Activated naive CD4-positive, alpha-beta T cell treated with anti-CD3 and anti-CD28 coated beads, Interleukin-2, amount 50 U/mL, for 72 hours (primary cell): ENCODE measurements around the gene NTF3. TPM values are rescaled to one million over a fixed set of nuclear protein-coding genes. Genes with fewer than 3 reads are reported as not detected.

Experiments
- ATAC-seq, 2 donors: fragments of 150-1000 bp; cut with Tn5 transposase; 2 replicates each; pipeline ENCODE4 v1.10.0; 2021; ENCODE audit warnings: mild to moderate bottlenecking in 2 of 2, moderate library complexity in 2 of 2
- DNase-seq, 2 donors: peaks; one replicate each; pipeline ENCODE4 v3.0.0; 2021 to 2022; ENCODE audit warnings: low spot score in 2 of 2
- H3K27ac Mint-ChIP-seq, 2 donors: one replicate each; pipeline ENCODE4 v1.8.0; 2022; ENCODE audit warnings: mild to moderate bottlenecking in 2 of 2, mixed read lengths in 2 of 2
- H3K36me3 Mint-ChIP-seq, 2 donors: one replicate each; pipeline ENCODE4 v1.8.0; 2022; ENCODE audit warnings: mixed read lengths in 2 of 2
- H3K9me3 Mint-ChIP-seq, 2 donors: one replicate each; pipeline ENCODE4 v1.8.0; 2022; ENCODE audit warnings: mixed read lengths in 2 of 2
- total RNA-seq, 2 donors: library from RNA; stranded (reverse); gene quantifications; one replicate each; pipeline ENCODE4 v1.2.3, GENCODE V29; 2022

NTF3 gene
- total RNA-seq, 2 donors from 2014 or later, result not detected

GRCh38 chr12:5428332-5429221, 3.3 kb upstream of the NTF3 start:
- Mint-ChIP-seq H3K36me3 (no peaks in the 10 kb centered on the region), H3K27ac (no peak overlapping the region), H3K9me3 (no peaks in the 10 kb centered on the region)
- ATAC-seq (no peak), DNase-seq (no peak)

GRCh38 chr12:5429741-5430557, 2.0 kb upstream of the NTF3 start:
- no peaks in the 10 kb centered on the region for H3K9me3 Mint-ChIP-seq
- DNase-seq (no peak), ATAC-seq (no peak)
- H3K27ac Mint-ChIP-seq, result no peak overlapping the region
- H3K36me3 Mint-ChIP-seq, result no peaks in the 10 kb centered on the region

- Mint-ChIP-seq H3K36me3 (no peaks in the 10 kb centered on the region), H3K27ac (no peak overlapping the region), H3K9me3 (no peaks in the 10 kb centered on the region)
- DNase-seq (no peak), ATAC-seq (no peak)
These were observed 986 bp upstream of the NTF3 start for GRCh38 chr12:5430641-5431603.

DNA sequence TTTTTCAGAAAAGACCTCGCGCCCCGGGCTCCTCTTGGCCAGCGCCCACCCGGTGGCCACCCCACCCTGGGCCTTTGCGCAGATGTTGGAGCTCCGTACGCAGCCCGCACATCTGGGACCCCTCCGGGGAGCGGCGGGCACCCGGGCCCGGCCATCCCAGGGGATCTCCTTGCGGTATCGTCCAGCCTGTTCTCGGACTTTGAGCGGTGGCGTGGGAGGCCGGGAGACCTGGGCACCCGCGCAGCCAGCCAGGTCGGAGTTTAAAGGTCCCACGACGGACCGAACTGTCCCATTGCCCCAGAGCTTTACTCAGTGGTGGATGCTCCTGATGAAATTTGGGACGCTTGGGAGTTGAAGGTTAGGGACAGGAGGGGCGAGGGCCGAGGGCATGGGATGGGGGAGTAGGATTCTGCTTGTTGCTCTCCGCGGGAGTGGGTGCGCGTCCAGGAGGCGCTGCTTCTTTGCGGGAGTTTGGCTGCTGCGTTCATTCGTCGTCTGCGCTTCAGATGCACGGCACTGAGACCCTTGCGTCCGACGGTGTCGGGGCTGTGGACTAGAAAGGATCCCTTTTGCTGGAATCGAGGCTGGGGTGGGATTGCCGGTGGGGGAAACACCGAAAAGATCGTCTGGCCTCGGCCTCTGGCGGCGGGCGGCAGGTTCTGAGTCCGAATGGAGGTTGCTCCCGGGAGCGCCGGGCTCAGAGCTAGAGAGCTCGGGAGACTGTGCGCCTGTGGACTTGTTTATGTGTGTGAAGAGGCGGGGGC, 1.4 kb downstream of the NTF3 start:
- H3K27ac Mint-ChIP-seq, result no peak overlapping the region
- peaks cover 0 to 4% of the 10 kb centered on the region in 2 donors for H3K9me3 Mint-ChIP-seq
- peaks cover 0 to 10% of the 10 kb centered on the region in 2 donors for H3K36me3 Mint-ChIP-seq
- ATAC-seq, result no peak
- DNase-seq, result no peak

- peaks cover 0 to 4% of the 10 kb centered on the region in 2 donors for H3K9me3 Mint-ChIP-seq
- DNase-seq (no peak), ATAC-seq (no peak)
- H3K36me3 Mint-ChIP-seq, result peaks cover 0 to 10% of the 10 kb centered on the region in 2 donors
- no peak overlapping the region for H3K27ac Mint-ChIP-seq
These were observed 2.1 kb downstream of the NTF3 start for GRCh38 chr12:5433845-5434646.

DNA sequence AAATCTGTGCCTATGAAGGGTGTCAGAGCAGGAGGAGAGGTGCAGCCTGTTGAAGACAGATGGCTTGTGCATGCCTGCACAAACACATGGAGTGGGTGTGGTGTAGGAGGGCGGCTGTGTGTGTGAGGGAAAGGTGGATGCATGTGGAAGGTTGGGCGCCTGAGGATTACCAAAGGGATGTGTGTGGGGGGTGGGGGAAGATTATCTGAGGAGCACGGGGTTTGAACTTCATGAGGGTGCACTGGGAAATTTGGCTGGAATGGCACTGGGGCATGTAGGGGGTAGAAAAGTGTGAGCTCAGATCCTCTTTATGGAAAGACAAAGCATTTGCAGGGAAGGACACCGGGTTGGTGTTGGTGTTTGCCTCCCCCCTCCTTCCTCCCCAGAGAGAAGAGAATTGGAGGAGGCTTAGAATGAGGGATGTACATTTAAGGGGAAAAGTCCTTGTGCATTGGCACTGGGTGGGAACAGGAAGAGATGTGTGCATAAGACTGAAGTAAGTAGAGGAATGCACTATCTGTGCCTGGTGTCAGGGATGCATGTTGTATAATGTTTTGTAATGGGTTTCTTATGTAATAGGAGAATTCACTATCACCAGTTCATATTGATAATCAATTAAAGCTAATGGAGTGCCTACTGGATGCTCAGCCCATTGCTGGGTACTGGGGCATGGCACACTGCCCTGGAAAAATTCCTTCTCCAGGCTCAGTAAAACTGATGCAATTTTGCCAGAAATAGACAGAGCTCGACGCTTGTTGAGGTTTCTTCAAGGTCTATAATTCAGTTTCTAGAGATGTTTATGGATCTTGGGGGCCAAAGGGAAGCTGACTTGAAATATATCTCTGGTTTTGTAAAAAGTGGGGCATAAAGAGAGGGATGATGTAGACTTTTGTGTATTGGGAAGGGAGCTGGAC, 3.0 kb downstream of the NTF3 start:
- Mint-ChIP-seq H3K9me3 (peaks cover 0 to 4% of the 10 kb centered on the region in 2 donors), H3K36me3 (peaks cover 0 to 10% of the 10 kb centered on the region in 2 donors), H3K27ac (no peak overlapping the region)
- no peak for ATAC-seq
- no peak for DNase-seq

GRCh38 chr12:5437182-5437583, 5.3 kb downstream of the NTF3 start:
- H3K36me3 Mint-ChIP-seq, result peaks cover 0 to 10% of the 10 kb centered on the region in 2 donors
- no peak for ATAC-seq
- peaks cover 0 to 4% of the 10 kb centered on the region in 2 donors for H3K9me3 Mint-ChIP-seq
- no peak for DNase-seq
- H3K27ac Mint-ChIP-seq, result no peak overlapping the region

GRCh38 chr12:5437589-5437988, 5.7 kb downstream of the NTF3 start:
- ATAC-seq (no peak), DNase-seq (no peak)
- H3K27ac Mint-ChIP-seq, result no peak overlapping the region
- peaks cover 0 to 10% of the 10 kb centered on the region in 2 donors for H3K36me3 Mint-ChIP-seq
- H3K9me3 Mint-ChIP-seq, result peaks cover 0 to 4% of the 10 kb centered on the region in 2 donors

- no peak overlapping the region for H3K27ac Mint-ChIP-seq
- peaks cover 0 to 10% of the 10 kb centered on the region in 2 donors for H3K36me3 Mint-ChIP-seq
- peaks cover 0 to 4% of the 10 kb centered on the region in 2 donors for H3K9me3 Mint-ChIP-seq
- DNase-seq (no peak), ATAC-seq (no peak)
These were observed 6.8 kb downstream of the NTF3 start for GRCh38 chr12:5438671-5439200.

- DNase-seq, result no peak
- peaks cover 0 to 4% of the 10 kb centered on the region in 2 donors for H3K9me3 Mint-ChIP-seq
- no peak overlapping the region for H3K27ac Mint-ChIP-seq
- ATAC-seq, result no peak
- peaks cover 0 to 10% of the 10 kb centered on the region in 2 donors for H3K36me3 Mint-ChIP-seq
These were observed 7.5 kb downstream of the NTF3 start for GRCh38 chr12:5439371-5439771.

DNA sequence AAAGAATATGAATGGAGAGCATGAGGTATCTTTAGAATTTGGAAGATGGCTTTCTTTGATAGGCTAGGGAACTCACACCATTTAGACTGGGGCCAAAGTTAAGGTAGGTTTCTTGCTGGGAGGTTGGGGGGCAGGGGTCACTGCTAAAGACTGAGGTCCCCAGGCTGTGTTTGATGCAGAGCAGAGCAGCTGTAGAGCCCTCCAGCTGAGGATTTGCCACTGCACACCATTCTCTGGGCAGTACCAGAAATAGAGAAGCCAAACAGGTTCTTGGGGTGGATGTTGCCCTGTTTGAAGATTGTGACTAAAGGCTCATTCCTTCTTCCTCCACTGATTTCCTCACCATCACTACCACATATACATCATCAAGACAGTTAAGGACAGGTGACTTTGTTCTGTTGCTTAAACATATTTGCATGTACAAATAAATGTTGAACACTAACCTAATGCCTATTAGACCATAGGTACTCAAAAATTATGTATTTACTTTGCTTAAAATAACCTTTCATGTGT, 7.9 kb downstream of the NTF3 start:
- DNase-seq (no peak), ATAC-seq (no peak)
- H3K27ac Mint-ChIP-seq, result no peak overlapping the region
- peaks cover 0 to 4% of the 10 kb centered on the region in 2 donors for H3K9me3 Mint-ChIP-seq
- H3K36me3 Mint-ChIP-seq, result peaks cover 0 to 10% of the 10 kb centered on the region in 2 donors

DNA sequence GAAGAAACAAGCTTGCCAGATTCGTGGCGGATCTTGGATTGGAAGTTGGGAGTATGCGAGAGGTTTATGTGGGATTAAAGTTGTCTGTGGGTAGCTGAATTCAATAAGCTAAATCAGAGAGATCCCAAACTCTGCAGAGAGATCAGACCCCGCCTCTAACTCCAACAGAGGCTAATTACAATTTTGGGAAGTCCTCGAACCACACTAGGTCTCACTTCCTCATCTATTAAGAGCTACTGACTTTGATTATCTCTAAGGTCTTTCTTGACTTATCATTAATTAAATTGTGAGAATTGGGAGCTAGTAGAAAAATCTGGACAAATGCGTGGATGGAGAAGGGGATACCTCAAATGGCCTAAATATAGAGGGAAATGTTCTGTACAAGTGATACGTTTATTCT, 9.1 kb downstream of the NTF3 start:
- Mint-ChIP-seq H3K36me3 (peaks cover 0 to 10% of the 10 kb centered on the region in 2 donors), H3K27ac (no peak overlapping the region), H3K9me3 (peaks cover 0 to 4% of the 10 kb centered on the region in 2 donors)
- ATAC-seq (no peak), DNase-seq (no peak)

DNA sequence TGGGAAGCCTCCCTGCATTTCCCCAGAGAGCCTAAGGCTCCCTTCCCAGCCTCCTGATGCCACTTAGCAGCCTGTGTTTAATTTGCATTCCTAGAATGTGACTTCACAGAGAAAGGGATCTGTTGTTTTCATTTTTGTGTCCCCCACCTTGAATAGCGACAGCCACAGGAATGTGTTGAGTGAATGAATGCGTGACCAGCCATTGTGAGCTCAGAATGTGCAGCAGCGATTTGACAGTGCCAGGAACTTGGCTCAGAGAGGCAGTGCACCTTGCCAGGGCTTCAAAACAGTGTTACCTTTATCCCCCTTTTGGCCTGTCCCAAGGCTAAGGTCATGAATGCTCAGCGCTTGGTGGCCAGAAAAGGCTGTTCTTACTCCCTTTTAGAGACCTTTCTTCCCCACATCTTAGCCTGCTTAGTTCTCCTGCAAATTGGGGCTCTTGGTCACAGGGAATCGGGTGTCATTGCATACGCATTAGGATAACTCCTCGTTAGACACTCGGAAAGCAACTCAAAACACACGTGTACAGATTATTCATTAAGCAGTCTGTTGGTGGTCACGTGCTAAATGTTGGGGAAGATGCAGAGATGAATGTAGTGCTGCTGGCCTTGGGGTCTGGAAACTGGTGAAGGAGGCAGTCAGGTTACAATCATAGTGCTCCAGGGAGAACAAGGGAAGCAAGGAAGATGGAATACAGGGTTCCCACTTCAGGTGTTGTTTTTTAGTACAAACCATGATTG, 9.8 kb downstream of the NTF3 start:
- no peak for ATAC-seq
- DNase-seq, result no peak
- H3K9me3 Mint-ChIP-seq, result peaks cover 0 to 4% of the 10 kb centered on the region in 2 donors
- H3K27ac Mint-ChIP-seq, result no peak overlapping the region
- peaks cover 0 to 10% of the 10 kb centered on the region in 2 donors for H3K36me3 Mint-ChIP-seq
